Hepatocyte (in vitro differentiated cells): ENCODE measurements around the gene FPR3. TPM values are rescaled to one million over a fixed set of nuclear protein-coding genes. Genes with fewer than 3 reads are reported as not detected.

Source experiments
- DNase-seq: peaks from one replicate; pipeline ENCODE4 v3.0.0-alpha.2; 2016; ENCODE audit warnings: low spot score
- H2AFZ ChIP-seq: fragments of 200-600 bp; sonication (generic); 2 replicates; pipeline ENCODE4 v1.6.0; 2016; ENCODE audit warnings: antibody characterized with exemption, mild to moderate bottlenecking
- H3K27ac ChIP-seq: fragments of 200-600 bp; sonication (generic); 2 replicates; pipeline ENCODE4 v1.5.1; 2016; ENCODE audit warnings: mild to moderate bottlenecking
- H3K27me3 ChIP-seq: fragments of 200-600 bp; sonication (generic); 2 replicates; pipeline ENCODE4 v1.6.1; 2016
- H3K36me3 ChIP-seq: fragments of 200-600 bp; sonication (generic); replicated peaks from 2 replicates; pipeline ENCODE4 v1.5.1; 2016; ENCODE audit warnings: low read depth; ENCODE audit not compliant: insufficient read depth
- H3K4me1 ChIP-seq: fragments of 200-600 bp; sonication (generic); 2 replicates; pipeline ENCODE4 v1.5.1; 2016; ENCODE audit warnings: mild to moderate bottlenecking, moderate library complexity; ENCODE audit not compliant: insufficient read depth
- H3K4me2 ChIP-seq: fragments of 200-600 bp; sonication (generic); 2 replicates; pipeline ENCODE4 v1.6.0; 2016
- H3K4me3 ChIP-seq: fragments of 200-600 bp; sonication (generic); 2 replicates; pipeline ENCODE4 v1.5.1; 2016; ENCODE audit warnings: mild to moderate bottlenecking
- H3K79me2 ChIP-seq: fragments of 200-600 bp; sonication (generic); 2 replicates; pipeline ENCODE4 v1.6.0; 2017; ENCODE audit warnings: mild to moderate bottlenecking
- H3K9me2 ChIP-seq: fragments of 200-600 bp; sonication (generic); replicated peaks from 2 replicates; pipeline ENCODE4 v1.6.0; 2017; ENCODE audit warnings: mild to moderate bottlenecking; ENCODE audit not compliant: insufficient read depth
- H3K9me3 ChIP-seq: fragments of 200-600 bp; sonication (generic); 2 replicates; pipeline ENCODE4 v1.5.1; 2016; ENCODE audit warnings: low read depth, mild to moderate bottlenecking
- H4K20me1 ChIP-seq: fragments of 200-600 bp; sonication (generic); 2 replicates; pipeline ENCODE4 v1.6.0; 2016; ENCODE audit warnings: mild to moderate bottlenecking; ENCODE audit not compliant: insufficient read depth, poor library complexity, severe bottlenecking
- CTCF ChIP-seq: fragments of 200-600 bp; sonication (generic); IDR thresholded peaks from 2 replicates; pipeline ENCODE4 v1.5.1; 2016; ENCODE audit warnings: antibody characterized with exemption, mild to moderate bottlenecking; ENCODE audit not compliant: poor library complexity
- EZH2 ChIP-seq: fragments of 200-600 bp; sonication (generic); IDR thresholded peaks from 2 replicates; pipeline ENCODE4 v1.6.1; 2016; ENCODE audit warnings: antibody characterized with exemption, mild to moderate bottlenecking, borderline replicate concordance
- EZH2phosphoT487 ChIP-seq: fragments of 200-600 bp; sonication (generic); IDR thresholded peaks from one replicate; pipeline ENCODE4 v1.6.1; 2018; ENCODE audit warnings: antibody characterized with exemption, mild to moderate bottlenecking, low read depth, moderate library complexity; ENCODE audit not compliant: unreplicated experiment, severe bottlenecking
- WGBS: methylation state at CpG from one replicate; pipeline ENCODE4 v1.1.6; 2016; ENCODE audit warnings: low lambda C conversion rate; ENCODE audit errors: missing lambda C conversion rate; 5-methylcytosine and 5-hydroxymethylcytosine counted together
- polyA plus RNA-seq: library from polyadenylated mRNA; unstranded; fragments of >200 nt; fragmentation: Nextera tagmentation; extraction: Ambion mirVana; gene quantifications from 2 replicates; pipeline ENCODE4 v1.2.1, GENCODE V29; 2016
- total RNA-seq: library from RNA; depleted of rRNA; stranded (reverse); fragments of >200 nt; gene quantifications from 2 replicates; pipeline ENCODE4 v1.2.3, GENCODE V29; 2014

FPR3 gene
- total and polyA plus RNA-seq, 2 experiments from 2014 or later, result not detected

- Histone ChIP-seq H2AFZ (no peak overlapping the region), H3K4me3 (no peak overlapping the region), H3K4me2 (no peak overlapping the region), H3K79me2 (no peaks in the 10 kb centered on the region), H3K9me2 (no peaks in the 10 kb centered on the region), H3K9me3 (no peaks in the 10 kb centered on the region), H3K27me3 (peaks cover 8% of the 10 kb centered on the region), H3K27ac (no peak overlapping the region), H3K36me3 (no peaks in the 10 kb centered on the region), H3K4me1 (no peaks in the 10 kb centered on the region), H4K20me1 (no peaks in the 10 kb centered on the region)
- DNase-seq, result no peak
- WGBS, result 60% methylated on average over 6 of the region's 6 CpGs
- TF ChIP-seq EZH2phosphoT487 (no peak), EZH2 (no peak), CTCF (no peak)
Observed at GRCh38 chr19:51784109-51784785, 10.7 kb upstream of the FPR3 start.

GRCh38 chr19:51784922-51785690 lies 9.9 kb upstream of the FPR3 start:
- no peaks in the 10 kb centered on the region for H3K9me2 ChIP-seq
- no peaks in the 10 kb centered on the region for H3K36me3 ChIP-seq
- H3K4me1 ChIP-seq, result no peaks in the 10 kb centered on the region
- no peaks in the 10 kb centered on the region for H3K79me2 ChIP-seq
- no peak overlapping the region for H2AFZ ChIP-seq
- no peak for DNase-seq
- no peak overlapping the region for H3K4me3 ChIP-seq
- H3K27ac ChIP-seq, result no peak overlapping the region
- 73% methylated on average over 6 of the region's 6 CpGs for WGBS
- no peaks in the 10 kb centered on the region for H4K20me1 ChIP-seq
- peaks cover 5% of the 10 kb centered on the region for H3K27me3 ChIP-seq
- no peaks in the 10 kb centered on the region for H3K9me3 ChIP-seq
- TF ChIP-seq EZH2phosphoT487, result no peak
- no peak for TF ChIP-seq CTCF
- TF ChIP-seq EZH2, result no peak
- H3K4me2 ChIP-seq, result no peak overlapping the region

- Histone ChIP-seq H3K27ac (no peak overlapping the region), H3K4me3 (no peak overlapping the region), H2AFZ (no peak overlapping the region), H3K4me2 (no peak overlapping the region), H3K9me3 (no peaks in the 10 kb centered on the region), H3K36me3 (no peaks in the 10 kb centered on the region), H3K4me1 (no peaks in the 10 kb centered on the region), H3K9me2 (no peaks in the 10 kb centered on the region), H3K27me3 (no peaks in the 10 kb centered on the region), H4K20me1 (no peaks in the 10 kb centered on the region), H3K79me2 (no peaks in the 10 kb centered on the region)
- TF ChIP-seq EZH2, result no peak
- TF ChIP-seq EZH2phosphoT487, result no peak
- no peak for TF ChIP-seq CTCF
- 55% methylated on average over 6 of the region's 6 CpGs for WGBS
- no peak for DNase-seq
Observed at GRCh38 chr19:51786646-51787494, 8.1 kb upstream of the FPR3 start.
